Activated naive CD8-positive, alpha-beta T cell treated with anti-CD3 and anti-CD28 coated beads, Interleukin-2, amount 10 ng/mL, durations not matched to agents 7 days and 5 days (primary cell): ENCODE results near the gene FAM174B. TPM values are rescaled to one million over a fixed set of nuclear protein-coding genes. Genes with fewer than 3 reads are reported as not detected.

Experiments
- ATAC-seq: fragments of 150-1000 bp; cut with Tn5 transposase; one replicate; pipeline ENCODE4 v1.10.0; 2021; ENCODE audit warnings: low read depth, moderate library complexity
- POLR2A ChIA-PET: fragments of 350-600 bp; sonication (Branson Sonifier 250); formaldehyde crosslinking; loops from one replicate; lab custom pipeline; 2021; ENCODE audit warnings: antibody characterized with exemption; lab: Charles Lee
- DNase-seq: peaks from one replicate; pipeline ENCODE4 v3.0.0; 2021
- H3K27ac Mint-ChIP-seq: one replicate; pipeline ENCODE4 v1.8.0; 2022; ENCODE audit warnings: mild to moderate bottlenecking, mixed read lengths
- H3K27me3 Mint-ChIP-seq: one replicate; pipeline ENCODE4 v1.8.0; 2022; ENCODE audit warnings: mild to moderate bottlenecking, moderate library complexity, mixed read lengths
- H3K36me3 Mint-ChIP-seq: one replicate; pipeline ENCODE4 v1.8.0; 2021; ENCODE audit warnings: mild to moderate bottlenecking, mixed read lengths
- H3K4me1 Mint-ChIP-seq: one replicate; pipeline ENCODE4 v1.8.0; 2021; ENCODE audit warnings: mixed read lengths
- H3K4me3 Mint-ChIP-seq: one replicate; pipeline ENCODE4 v1.8.0; 2022; ENCODE audit warnings: mild to moderate bottlenecking, moderate library complexity, mixed read lengths
- H3K9me3 Mint-ChIP-seq: one replicate; pipeline ENCODE4 v1.8.0; 2021; ENCODE audit warnings: mixed read lengths
- total RNA-seq, 2 experiments: library from RNA; stranded (reverse); gene quantifications; one replicate each; pipeline ENCODE4 v1.2.3, GENCODE V29; 2021

Gene FAM174B
- total RNA-seq, 2 experiments from 2014 or later = 1.4 to 1.9 TPM

DNA sequence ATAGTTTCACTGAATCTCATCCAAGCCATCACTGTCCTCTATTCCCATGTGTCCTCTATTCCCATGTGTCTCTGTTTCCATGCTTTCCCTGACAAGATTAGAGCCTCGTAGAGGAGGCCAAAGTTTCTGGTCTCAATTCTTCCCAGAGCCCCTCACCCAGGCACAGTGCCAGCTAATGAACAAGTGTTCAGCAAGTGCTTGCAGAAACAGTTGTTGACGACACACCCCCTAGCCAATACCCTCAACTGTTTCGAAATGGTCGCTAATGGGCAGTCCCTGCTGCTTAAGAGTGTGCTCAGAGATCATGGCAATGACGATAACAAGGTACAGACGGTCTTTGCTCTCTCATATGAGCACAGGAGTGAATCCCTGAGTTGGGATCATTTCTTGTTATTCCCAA, 73.4 kb downstream of the FAM174B start:
- Mint-ChIP-seq H3K9me3 (no peaks in the 10 kb centered on the region), H3K27ac (no peak overlapping the region), H3K27me3 (peaks cover 2% of the 10 kb centered on the region), H3K36me3 (no peaks in the 10 kb centered on the region), H3K4me1 (no peaks in the 10 kb centered on the region), H3K4me3 (no peak overlapping the region)
- DNase-seq (no peak), ATAC-seq (no peak)
- POLR2A ChIA-PET = no interaction called here

DNA sequence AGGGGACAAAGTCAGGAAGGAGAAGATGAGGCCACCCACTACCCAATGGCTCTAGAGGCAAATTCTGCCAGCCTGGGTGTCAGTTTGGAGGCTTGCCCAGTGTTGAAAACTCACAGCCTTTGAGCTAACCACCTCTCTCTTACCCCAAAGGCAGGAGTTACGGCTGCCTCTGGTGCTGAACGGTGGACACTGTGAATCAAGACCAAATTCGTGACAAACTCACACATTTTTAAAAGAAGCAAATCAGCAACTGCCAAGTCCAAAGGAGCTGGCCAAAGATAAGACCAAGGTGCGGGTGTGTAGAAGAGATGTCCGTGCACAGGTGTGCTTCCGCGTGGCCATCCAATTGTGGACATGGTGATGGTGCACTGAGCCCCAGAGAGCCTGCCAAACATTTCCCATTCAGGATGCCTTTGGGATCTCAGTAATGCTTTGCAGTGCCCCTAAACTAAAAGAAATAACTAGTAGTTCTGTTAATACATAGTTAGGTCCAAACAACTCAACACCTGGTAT, 74.6 kb downstream of the FAM174B start:
- no peaks in the 10 kb centered on the region for H3K36me3 Mint-ChIP-seq

DNA sequence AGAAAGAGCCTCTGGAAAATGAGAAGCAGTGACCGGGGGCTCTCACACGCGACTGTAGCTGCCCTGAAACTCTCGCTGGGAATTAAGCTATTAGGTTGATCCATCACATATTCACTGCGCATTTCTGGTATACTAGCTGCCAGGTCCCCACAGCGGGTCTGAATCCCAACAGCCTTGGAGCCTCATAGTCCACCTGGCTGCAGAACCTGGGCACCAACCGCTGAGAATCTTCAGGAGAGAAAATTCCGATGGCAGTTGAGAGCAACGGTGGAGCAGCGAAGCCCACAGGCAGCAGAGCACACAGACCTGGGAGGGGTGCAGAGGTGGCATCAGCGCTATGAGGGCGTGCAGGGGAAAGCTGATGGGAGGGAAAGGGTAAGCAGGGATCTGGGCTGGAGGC, 75.1 kb downstream of the FAM174B start:
- H3K27ac Mint-ChIP-seq = no peak overlapping the region
- ATAC-seq (no peak), DNase-seq (no peak)
- POLR2A ChIA-PET = no interaction called here
- H3K4me3 Mint-ChIP-seq = no peak overlapping the region
- H3K36me3 Mint-ChIP-seq = no peaks in the 10 kb centered on the region
- peaks cover 2% of the 10 kb centered on the region for H3K27me3 Mint-ChIP-seq
- H3K9me3 Mint-ChIP-seq = no peaks in the 10 kb centered on the region
- no peaks in the 10 kb centered on the region for H3K4me1 Mint-ChIP-seq

More for the DNA sequence above, 74.6 kb downstream of the FAM174B start:
- no peaks in the 10 kb centered on the region for H3K4me1 Mint-ChIP-seq
- H3K27ac Mint-ChIP-seq = no peak overlapping the region
- DNase-seq = no peak
- peaks cover 2% of the 10 kb centered on the region for H3K27me3 Mint-ChIP-seq
- no peak for ATAC-seq
- no peak overlapping the region for H3K4me3 Mint-ChIP-seq
- H3K9me3 Mint-ChIP-seq = no peaks in the 10 kb centered on the region
- POLR2A ChIA-PET = no interaction called here

DNA sequence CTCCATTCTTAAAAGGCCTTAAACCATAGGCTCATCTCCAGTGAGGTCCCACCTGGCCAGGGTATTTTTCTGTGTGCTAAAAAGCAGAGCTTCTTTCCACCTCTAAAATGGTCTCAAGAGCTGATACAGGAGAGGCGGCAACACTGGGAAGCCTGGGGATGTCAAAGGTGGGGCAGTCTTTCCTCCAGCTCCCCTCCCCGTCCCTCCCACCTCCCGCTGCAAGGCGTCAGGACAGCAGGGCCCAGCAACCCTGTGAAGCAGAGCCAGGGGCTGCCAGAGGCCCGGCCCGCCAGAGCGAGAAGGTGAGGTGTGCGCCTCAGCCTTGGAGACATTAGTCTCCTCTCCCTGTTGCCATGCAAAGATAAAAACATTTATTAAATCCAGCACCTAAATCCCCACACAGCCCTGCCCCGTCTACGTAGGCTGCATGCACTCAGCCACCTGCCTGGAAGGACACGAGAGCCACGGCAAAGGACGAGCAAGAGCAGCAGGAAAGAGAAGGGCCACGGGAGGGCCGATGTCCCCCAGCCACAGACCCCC, 75.6 kb downstream of the FAM174B start:
- POLR2A ChIA-PET = no interaction called here
- DNase-seq (no peak), ATAC-seq (no peak)
- H3K36me3 Mint-ChIP-seq = no peaks in the 10 kb centered on the region
- peaks cover 6% of the 10 kb centered on the region for H3K27me3 Mint-ChIP-seq
- no peak overlapping the region for H3K4me3 Mint-ChIP-seq
- H3K9me3 Mint-ChIP-seq = no peaks in the 10 kb centered on the region
- H3K27ac Mint-ChIP-seq = no peak overlapping the region
- H3K4me1 Mint-ChIP-seq = no peaks in the 10 kb centered on the region

DNA sequence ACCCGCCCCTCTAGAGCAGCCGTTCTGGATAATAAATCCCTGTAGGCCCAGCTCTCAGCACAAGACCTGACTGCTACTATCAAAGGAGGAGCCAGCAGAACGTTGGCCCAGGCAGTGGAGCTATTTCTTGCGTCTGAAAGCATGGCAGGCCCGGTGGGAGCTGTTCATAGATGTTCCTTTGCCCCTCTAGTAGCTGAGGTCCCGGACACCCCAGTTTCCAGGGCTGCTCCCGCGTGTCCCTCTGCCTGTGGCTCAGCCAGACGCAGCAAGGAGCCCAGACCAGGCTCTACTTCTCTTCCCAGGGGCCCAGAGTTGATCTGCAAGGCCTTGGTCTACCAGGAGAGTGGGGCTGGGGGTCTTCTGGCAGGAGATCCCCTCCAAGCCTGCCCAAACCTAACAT, 76.1 kb downstream of the FAM174B start:
- Mint-ChIP-seq H3K4me3 (no peak overlapping the region), H3K4me1 (no peaks in the 10 kb centered on the region), H3K36me3 (no peaks in the 10 kb centered on the region), H3K9me3 (no peaks in the 10 kb centered on the region), H3K27me3 (peaks cover 9% of the 10 kb centered on the region), H3K27ac (no peak overlapping the region)
- POLR2A ChIA-PET = no interaction called here
- DNase-seq = no peak
- no peak for ATAC-seq

DNA sequence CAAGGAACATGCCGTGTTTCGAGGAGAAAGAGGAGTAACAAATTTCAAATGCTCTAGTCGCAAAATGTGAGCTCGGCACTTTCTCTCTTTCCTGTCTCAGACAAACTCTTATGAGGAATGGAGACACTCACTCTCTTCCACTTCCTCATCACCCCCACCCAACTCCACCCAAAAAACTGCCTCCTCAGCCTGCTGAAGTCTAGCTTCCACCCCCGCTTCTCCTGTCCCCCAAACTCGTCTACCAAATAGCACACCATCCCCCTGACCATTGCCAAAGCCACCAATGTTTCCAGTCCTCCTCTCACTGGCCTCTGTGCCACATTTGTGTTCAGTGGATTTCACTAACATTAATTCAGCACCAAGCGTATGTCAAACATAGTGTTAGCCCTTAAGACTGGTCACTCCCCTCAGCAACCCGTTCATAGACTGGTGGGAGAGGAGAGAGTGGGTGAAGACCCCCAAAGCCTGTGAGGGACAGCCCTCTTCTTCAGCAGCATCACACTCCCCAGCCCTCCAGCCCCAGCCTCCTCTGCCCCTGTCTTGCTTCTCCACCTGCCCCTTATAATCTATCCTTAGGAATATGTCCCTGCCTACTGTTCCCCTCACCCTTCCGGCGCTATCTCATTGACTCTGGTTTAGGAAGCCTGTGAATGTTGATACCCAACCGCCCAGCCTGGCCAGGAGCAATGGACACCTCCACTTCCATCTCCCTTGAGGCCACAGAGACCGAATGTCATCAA, 77.3 kb downstream of the FAM174B start:
- Mint-ChIP-seq H3K27ac (no peak overlapping the region), H3K9me3 (no peaks in the 10 kb centered on the region), H3K4me1 (no peaks in the 10 kb centered on the region), H3K36me3 (no peaks in the 10 kb centered on the region), H3K4me3 (no peak overlapping the region), H3K27me3 (peaks cover 16% of the 10 kb centered on the region)
- DNase-seq (no peak), ATAC-seq (no peak)
- POLR2A ChIA-PET = no interaction called here

DNA sequence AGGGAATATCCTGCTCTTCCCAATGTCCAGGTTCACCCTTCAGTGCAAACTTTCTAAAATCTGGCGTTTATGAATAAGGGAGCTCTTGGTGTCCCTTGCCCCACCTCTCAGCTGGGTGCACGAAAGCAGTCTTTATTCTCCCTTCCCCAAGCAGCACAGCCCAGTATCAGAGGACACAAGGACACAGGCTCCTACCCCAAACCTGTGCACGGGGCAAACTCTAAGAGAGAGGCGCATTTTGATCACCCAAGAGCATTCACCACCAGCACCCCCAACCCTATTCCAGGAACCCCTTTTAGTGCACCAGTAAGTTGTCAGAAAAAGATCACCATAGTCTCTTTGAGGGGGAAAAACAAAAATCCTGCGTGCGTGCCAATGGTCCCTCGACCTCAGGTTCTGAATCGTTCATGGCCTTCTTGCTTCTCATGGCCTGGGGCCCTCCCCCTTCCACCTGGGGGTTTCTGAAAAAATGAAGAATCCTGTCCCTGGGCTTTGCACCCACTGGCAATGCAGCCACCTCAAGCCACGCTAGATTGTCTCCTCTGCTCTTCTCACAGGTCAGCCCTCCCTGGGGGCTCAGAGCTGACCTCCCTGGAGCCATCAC, 78.9 kb downstream of the FAM174B start:
- H3K4me1 Mint-ChIP-seq = peaks cover 1% of the 10 kb centered on the region

DNA sequence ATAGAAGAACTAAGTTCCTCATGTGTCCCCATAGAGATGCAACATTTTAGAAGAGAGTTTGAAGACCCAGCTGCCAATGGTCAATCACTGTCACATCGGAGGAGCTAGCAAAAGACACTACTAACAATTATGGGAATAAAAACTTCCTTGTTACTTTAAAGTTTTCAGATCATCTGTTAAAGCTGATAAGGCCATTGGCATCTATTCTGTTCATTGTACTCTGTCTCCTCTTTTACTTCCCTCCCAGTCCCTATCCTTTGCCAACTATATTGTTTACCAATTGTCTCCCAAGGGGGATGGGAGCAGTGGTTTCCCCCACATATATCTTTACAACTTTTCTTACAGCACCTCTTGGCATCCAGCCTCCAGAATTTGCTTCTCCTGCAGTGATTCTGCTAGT, 81.0 kb downstream of the FAM174B start:
- H3K4me1 Mint-ChIP-seq = peaks cover 1% of the 10 kb centered on the region
- H3K9me3 Mint-ChIP-seq = no peaks in the 10 kb centered on the region
- POLR2A ChIA-PET = no interaction called here
- no peak overlapping the region for H3K4me3 Mint-ChIP-seq
- DNase-seq (no peak), ATAC-seq (no peak)
- H3K27me3 Mint-ChIP-seq = peaks cover 16% of the 10 kb centered on the region
- no peak overlapping the region for H3K27ac Mint-ChIP-seq
- no peaks in the 10 kb centered on the region for H3K36me3 Mint-ChIP-seq

More for the DNA sequence above, 78.9 kb downstream of the FAM174B start:
- Mint-ChIP-seq H3K4me3 (no peak overlapping the region), H3K27me3 (peaks cover 16% of the 10 kb centered on the region), H3K27ac (no peak overlapping the region), H3K9me3 (no peaks in the 10 kb centered on the region), H3K36me3 (no peaks in the 10 kb centered on the region)
- DNase-seq (no peak), ATAC-seq (no peak)
- POLR2A ChIA-PET = no interaction called here

DNA sequence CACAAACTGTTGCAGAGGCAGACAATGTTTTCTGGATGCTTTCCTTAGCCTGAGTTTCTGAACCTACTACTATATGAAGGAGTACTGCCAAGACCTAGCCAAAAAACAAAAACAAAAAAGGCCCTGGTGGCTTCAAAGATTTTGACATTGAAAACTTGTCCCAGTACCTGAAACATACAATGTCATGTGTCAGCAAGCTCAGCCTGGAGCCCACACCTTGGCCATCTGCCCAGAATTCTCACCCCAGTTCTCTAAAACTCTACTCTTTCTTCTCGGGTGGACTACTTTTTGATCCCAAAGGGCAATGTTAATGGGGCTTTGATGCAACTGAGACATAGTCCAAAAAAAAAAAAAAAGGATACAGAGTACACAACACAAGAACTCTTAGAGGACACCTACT, 81.4 kb downstream of the FAM174B start:
- no peak for ATAC-seq
- no peak for DNase-seq
- no peak overlapping the region for H3K27ac Mint-ChIP-seq
- H3K9me3 Mint-ChIP-seq = no peaks in the 10 kb centered on the region
- no peak overlapping the region for H3K4me3 Mint-ChIP-seq
- POLR2A ChIA-PET = no interaction called here
- H3K4me1 Mint-ChIP-seq = peaks cover 1% of the 10 kb centered on the region
- peaks cover 16% of the 10 kb centered on the region for H3K27me3 Mint-ChIP-seq
- no peaks in the 10 kb centered on the region for H3K36me3 Mint-ChIP-seq

DNA sequence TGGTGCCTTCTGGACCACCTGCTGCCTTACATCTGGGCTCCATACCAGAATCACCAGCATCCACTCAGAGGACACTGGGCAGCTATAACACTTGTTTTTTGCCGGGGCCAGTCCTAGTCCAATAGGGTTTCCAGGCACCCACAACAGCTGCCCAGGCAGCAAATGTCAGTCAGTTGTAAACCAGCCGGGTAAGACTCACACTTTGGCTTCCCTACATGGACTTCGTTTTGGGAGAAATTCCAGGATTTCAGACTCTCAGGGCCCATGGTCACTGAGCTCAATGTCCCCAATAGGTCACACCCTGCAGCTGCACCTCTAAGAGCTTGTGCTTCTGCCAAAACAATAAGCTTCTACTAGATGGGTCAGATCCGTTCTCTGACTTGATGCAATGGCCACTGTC, 83.8 kb downstream of the FAM174B start:
- H3K27me3 Mint-ChIP-seq = peaks cover 22% of the 10 kb centered on the region
- no peak for DNase-seq
- POLR2A ChIA-PET = no interaction called here
- no peak for ATAC-seq
- no peak overlapping the region for H3K4me3 Mint-ChIP-seq
- H3K9me3 Mint-ChIP-seq = no peaks in the 10 kb centered on the region
- H3K36me3 Mint-ChIP-seq = no peaks in the 10 kb centered on the region
- H3K4me1 Mint-ChIP-seq = peaks cover 1% of the 10 kb centered on the region
- H3K27ac Mint-ChIP-seq = no peak overlapping the region

DNA sequence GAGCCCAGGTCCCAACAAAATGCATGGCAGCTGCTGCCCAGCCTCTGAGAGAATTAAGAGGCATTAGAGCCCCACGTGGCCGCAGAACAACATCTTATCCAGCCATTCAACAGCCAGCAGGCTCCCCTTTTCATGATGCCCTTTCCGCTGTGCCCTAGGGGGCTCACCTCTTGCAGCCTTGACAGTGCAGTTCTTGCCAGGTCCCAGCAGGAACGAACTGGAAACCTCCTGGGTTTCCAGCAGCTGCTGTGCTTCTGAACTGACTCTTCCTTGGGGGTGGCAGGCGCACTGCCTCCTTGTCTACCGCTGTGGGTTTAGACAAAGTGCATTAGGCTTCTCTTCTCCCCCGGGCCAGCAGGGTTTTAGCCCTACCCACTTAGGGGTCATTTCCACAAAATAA, 85.2 kb downstream of the FAM174B start:
- Mint-ChIP-seq H3K27me3 (peaks cover 23% of the 10 kb centered on the region), H3K4me3 (no peak overlapping the region), H3K36me3 (no peaks in the 10 kb centered on the region), H3K4me1 (peaks cover 1% of the 10 kb centered on the region), H3K27ac (no peak overlapping the region), H3K9me3 (no peaks in the 10 kb centered on the region)
- DNase-seq = no peak
- POLR2A ChIA-PET = no interaction called here
- ATAC-seq = no peak

DNA sequence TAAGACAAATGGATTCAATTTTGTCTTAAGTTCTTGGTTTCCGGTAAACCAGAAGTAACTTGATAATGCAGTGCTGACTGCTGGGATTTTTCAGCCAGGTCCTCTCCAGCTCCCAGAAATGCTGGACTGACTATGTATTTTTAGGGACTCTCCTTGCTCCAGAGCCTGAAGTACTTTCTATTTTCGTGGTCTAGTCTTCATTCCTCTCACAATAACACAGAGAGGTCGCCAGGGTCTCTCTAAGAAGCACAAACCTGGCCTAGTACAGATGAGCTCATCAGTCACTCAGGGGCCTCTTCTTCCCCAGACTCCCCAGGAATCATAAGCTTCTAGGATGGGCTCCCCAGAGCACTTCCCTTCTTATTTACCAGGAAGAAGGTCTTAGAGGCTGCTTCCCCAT, 85.8 kb downstream of the FAM174B start:
- DNase-seq = no peak
- no peak for ATAC-seq
- Mint-ChIP-seq H3K36me3 (no peaks in the 10 kb centered on the region), H3K27me3 (peaks cover 22% of the 10 kb centered on the region), H3K27ac (no peak overlapping the region), H3K9me3 (no peaks in the 10 kb centered on the region), H3K4me3 (no peak overlapping the region), H3K4me1 (peaks cover 1% of the 10 kb centered on the region)
- POLR2A ChIA-PET = no interaction called here
